Stimulated activated CD8-positive, alpha-beta memory T cell treated with anti-CD3 and anti-CD28 coated beads, Interleukin-2, amount 100 ng/mL, for 1 hour (primary cell): ENCODE measurements around the gene SH3BP1.
A peak's percentile ranks its signal among the peaks of the same experiment; 100 is the strongest.
"Not testable (repeated sequence)": the region's sequence is repeated elsewhere in the genome, so short reads cannot be mapped to it uniquely, and the experiment has no call there.

ENCODE experiments used
- DNase-seq, 2 donors: peaks; one replicate each; pipeline ENCODE4 v3.0.0-alpha.2; 2020; ENCODE audit warnings: low read depth in 2 of 2

The SH3BP1 gene

GRCh38 chr22:37639070-37639760, at the start of gene SH3BP1:
Gene SH3BP1 (plus strand): TSS chr22:37639669. CDS start chr22:37639788, 119 bp downstream.
- DNase-seq = peak in 1 of 2 donors; percentile 37

GRCh38 chr22:37591081-37591480, 48.4 kb upstream of the SH3BP1 start:
- DNase-seq = not testable (repeated sequence)

GRCh38 chr22:37591823-37592404, 47.6 kb upstream of the SH3BP1 start:
- DNase-seq = no peak

GRCh38 chr22:37594237-37594636, 45.2 kb upstream of the SH3BP1 start:
- no peak for DNase-seq

- no peak for DNase-seq
Measured at GRCh38 chr22:37599153-37599552, 40.3 kb upstream of the SH3BP1 start.

GRCh38 chr22:37601203-37601539, 38.3 kb upstream of the SH3BP1 start:
- no peak for DNase-seq

GRCh38 chr22:37601540-37602442, 37.7 kb upstream of the SH3BP1 start:
- no peak for DNase-seq

GRCh38 chr22:37602546-37603277, 36.8 kb upstream of the SH3BP1 start:
- not testable (repeated sequence) for DNase-seq

- DNase-seq = no peak
Measured at GRCh38 chr22:37604074-37604473, 35.4 kb upstream of the SH3BP1 start.

GRCh38 chr22:37604875-37605274, 34.6 kb upstream of the SH3BP1 start:
- peak; percentile 15 to 26 for DNase-seq

- DNase-seq = peak; percentile 68 to 83
Measured at GRCh38 chr22:37607010-37607934, 32.2 kb upstream of the SH3BP1 start.

- DNase-seq = no peak
Measured at GRCh38 chr22:37607935-37608476, 31.5 kb upstream of the SH3BP1 start.

GRCh38 chr22:37608477-37609239, 30.8 kb upstream of the SH3BP1 start, which contains the start of gene GGA1:
Gene GGA1 (plus strand): TSS chr22:37608834. CDS start chr22:37608861, 27 bp downstream.
- DNase-seq = peak; percentile 85 to 94

GRCh38 chr22:37609240-37610152, 30.0 kb upstream of the SH3BP1 start:
- DNase-seq = no peak

GRCh38 chr22:37610153-37610475, 29.4 kb upstream of the SH3BP1 start:
- not testable (repeated sequence) for DNase-seq

GRCh38 chr22:37610480-37611129, 28.9 kb upstream of the SH3BP1 start:
- DNase-seq = no peak

- no peak for DNase-seq
Measured at GRCh38 chr22:37611207-37611606, 28.3 kb upstream of the SH3BP1 start.
